T-helper 22 cell (primary cell): ENCODE measurements around the gene PNPLA1.

Source experiments
- DNase-seq: peaks from one replicate; pipeline ENCODE4 v3.0.0-alpha.2; 2020; ENCODE audit warnings: low read depth

Gene PNPLA1

GRCh38 chr6:36269834-36270705, at the start of gene PNPLA1:
PNPLA1 (plus strand) TSS chr6:36270060; CDS start chr6:36270460, 400 bp downstream.
- DNase-seq: no peak

GRCh38 chr6:36220226-36220625, 49.6 kb upstream of the PNPLA1 start:
- no peak for DNase-seq

GRCh38 chr6:36221674-36222073, 48.2 kb upstream of the PNPLA1 start:
- DNase-seq: no peak

- DNase-seq: no peak
Measured at GRCh38 chr6:36222924-36223323, 46.9 kb upstream of the PNPLA1 start.

- no peak for DNase-seq
Measured at GRCh38 chr6:36223706-36224105, 46.2 kb upstream of the PNPLA1 start.

- no peak for DNase-seq
Measured at GRCh38 chr6:36224918-36225461, 44.9 kb upstream of the PNPLA1 start.

GRCh38 chr6:36226438-36227047, 43.3 kb upstream of the PNPLA1 start:
- no peak for DNase-seq

- no peak for DNase-seq
Measured at GRCh38 chr6:36227379-36228228, 42.3 kb upstream of the PNPLA1 start.

GRCh38 chr6:36229223-36229622, 40.6 kb upstream of the PNPLA1 start:
- no peak for DNase-seq

GRCh38 chr6:36230371-36230770, 39.5 kb upstream of the PNPLA1 start:
- DNase-seq: no peak

- DNase-seq: no peak
Measured at GRCh38 chr6:36232172-36232571, 37.7 kb upstream of the PNPLA1 start.

GRCh38 chr6:36235309-36235708, 34.6 kb upstream of the PNPLA1 start:
- DNase-seq: no peak

- DNase-seq: no peak
Measured at GRCh38 chr6:36235862-36236261, 34.0 kb upstream of the PNPLA1 start.

- no peak for DNase-seq
Measured at GRCh38 chr6:36239774-36240173, 30.1 kb upstream of the PNPLA1 start.

- DNase-seq: no peak
Measured at GRCh38 chr6:36241728-36242127, 28.1 kb upstream of the PNPLA1 start.

GRCh38 chr6:36242161-36242560, 27.7 kb upstream of the PNPLA1 start:
- no peak for DNase-seq

GRCh38 chr6:36242626-36243025, 27.2 kb upstream of the PNPLA1 start:
- no peak for DNase-seq

GRCh38 chr6:36243562-36244212, 26.2 kb upstream of the PNPLA1 start:
- DNase-seq: no peak

- DNase-seq: no peak
Measured at GRCh38 chr6:36244641-36245280, 25.1 kb upstream of the PNPLA1 start.

- no peak for DNase-seq
Measured at GRCh38 chr6:36245572-36246061, 24.2 kb upstream of the PNPLA1 start.
